HCT116 (cell line): ENCODE measurements around the gene SH2D6. TPM values are rescaled to one million over a fixed set of nuclear protein-coding genes. Genes with fewer than 3 reads are reported as not detected.

Experiments
- ATAC-seq: fragments of 200-7000 bp; cut with Tn5 transposase; 2 replicates; pipeline ENCODE4 v1.9.1; 2020; ENCODE audit warnings: mild to moderate bottlenecking, moderate library complexity
- BruUV-seq: library from RNA; stranded (reverse); fragments of 400-500 nt; replicated peaks from 2 replicates; lab custom pipeline; 2021; lab: Mats Ljungman, UMichigan
- CTCF ChIA-PET: fragments of 300-600 bp; sonication (Branson Sonifier 250); formaldehyde crosslinking; loops from one replicate; lab custom pipeline; 2021; ENCODE audit warnings: antibody characterized with exemption; lab: Charles Lee
- POLR2A ChIA-PET: fragments of 300-600, 350-600 bp; sonication (Branson Sonifier 250); formaldehyde crosslinking; loops from one replicate; lab custom pipeline; 2021; ENCODE audit warnings: antibody characterized with exemption; lab: Charles Lee
- RAD21 ChIA-PET, 2 experiments: fragments of 300-600 bp; sonication (Branson Sonifier 250); formaldehyde crosslinking; loops; one replicate each; lab custom pipeline; 2023; ENCODE audit warnings: low total read pairs in 2 of 2; ENCODE audit not compliant: uncharacterized antibody in 2 of 2, unreplicated experiment in 2 of 2, low non-redundant PET in 1 of 2; lab: Charles Lee
- DNase-seq: peaks from one replicate; pipeline ENCODE4 v3.0.0-alpha.2; 2010; ENCODE audit warnings: low read depth, low spot score
- H2AFZ ChIP-seq: fragments of 200-600 bp; shearing (Covaris generic), sonication (generic); 2 replicates; pipeline ENCODE4 v1.6.1; 2017; ENCODE audit warnings: low read depth, mixed run types, mixed read lengths, antibody characterized with exemption, low read length; ENCODE audit not compliant: poor library complexity, severe bottlenecking
- H3K27ac ChIP-seq: 2 replicates; pipeline ENCODE4 v1.5.1; 2012; ENCODE audit warnings: low read depth, low read length
- H3K27me3 ChIP-seq: fragments of 200-600 bp; sonication (generic); 2 replicates; pipeline ENCODE4 v1.6.1; 2016; ENCODE audit warnings: mixed run types, low read length, mixed read lengths; ENCODE audit not compliant: insufficient read depth
- H3K36me3 ChIP-seq, 2 experiments: fragments of 200-500 bp in 1 of 2; fragments of 200-600 bp in 1 of 2; sonication (Bioruptor generic) in 1 of 2; sonication (generic) in 1 of 2; 2 replicates each; pipeline versions ENCODE4 v1.5.1 to v1.6.1; 2014 to 2016; ENCODE audit warnings: low read length in 2 of 2, inconsistent platforms in 1 of 2, mixed read lengths in 1 of 2, mixed run types in 1 of 2; ENCODE audit not compliant: insufficient read depth in 2 of 2, control insufficient read depth in 1 of 2
- H3K4me1 ChIP-seq, 2 experiments: fragments of 200-600 bp in 1 of 2; sonication (generic) in 1 of 2; 2 replicates each; pipeline versions ENCODE4 v1.5.1 to v1.6.1; 2012 to 2017; ENCODE audit warnings: low read length in 2 of 2, inconsistent platforms in 1 of 2, mild to moderate bottlenecking in 1 of 2, mixed read lengths in 1 of 2, mixed run types in 1 of 2, moderate library complexity in 1 of 2; ENCODE audit not compliant: insufficient read depth in 2 of 2, control insufficient read depth in 1 of 2
- H3K4me2 ChIP-seq: fragments of 200-600 bp; sonication (generic); 2 replicates; pipeline ENCODE4 v1.6.1; 2017; ENCODE audit warnings: mixed run types, low read length, mixed read lengths
- H3K4me3 ChIP-seq, 2 experiments: fragments of 200-600 bp in 1 of 2; sonication (generic) in 1 of 2; replicated peaks in 1 of 2; 2 replicates each; pipeline ENCODE4 v1.5.1; 2011 to 2016; ENCODE audit warnings: low read length in 2 of 2, control low read depth in 1 of 2, low read depth in 1 of 2, mild to moderate bottlenecking in 1 of 2, mixed read lengths in 1 of 2, mixed run types in 1 of 2
- H3K79me2 ChIP-seq: fragments of 200-600 bp; sonication (generic); 2 replicates; pipeline ENCODE4 v1.6.1; 2017; ENCODE audit warnings: mild to moderate bottlenecking, mixed run types, low read length, moderate library complexity, mixed read lengths; ENCODE audit not compliant: insufficient read depth
- H3K9ac ChIP-seq: fragments of 200-600 bp; sonication (generic); 2 replicates; pipeline ENCODE4 v1.6.1; 2016; ENCODE audit warnings: low read length, mixed read lengths
- H3K9me2 ChIP-seq: fragments of 200-600 bp; sonication (generic), shearing (Covaris generic); 2 replicates; pipeline ENCODE4 v1.6.1; 2017; ENCODE audit warnings: mixed run types, mild to moderate bottlenecking, moderate library complexity; ENCODE audit not compliant: insufficient read depth
- H3K9me3 ChIP-seq, 2 experiments: fragments of 200-500 bp in 1 of 2; fragments of 200-600 bp in 1 of 2; sonication (Bioruptor generic) in 1 of 2; sonication (generic) in 1 of 2; 2 replicates each; pipeline ENCODE4 v1.6.1; 2014 to 2017; ENCODE audit warnings: low read length in 2 of 2, mixed read lengths in 2 of 2, inconsistent platforms in 1 of 2, low read depth in 1 of 2, mild to moderate bottlenecking in 1 of 2, mixed run types in 1 of 2, moderate library complexity in 1 of 2; ENCODE audit not compliant: control insufficient read depth in 1 of 2, insufficient read depth in 1 of 2
- H4K20me1 ChIP-seq: fragments of 200-600 bp; sonication (generic), shearing (Covaris generic); 2 replicates; pipeline ENCODE4 v1.6.1; 2017; ENCODE audit warnings: mixed run types, mild to moderate bottlenecking, moderate library complexity; ENCODE audit not compliant: insufficient read depth
- ATF3 ChIP-seq: IDR thresholded peaks from 2 replicates; pipeline ENCODE4 v1.6.1; 2012
- CEBPB ChIP-seq: IDR thresholded peaks from 2 replicates; pipeline ENCODE4 v1.6.1; 2012; ENCODE audit warnings: low read depth
- CTCF ChIP-seq, 3 experiments: fragments of 200-600 bp in 1 of 3; sonication (generic) in 1 of 3; IDR thresholded peaks in 2 of 3; conservative IDR thresholded peaks in 1 of 3; 2 replicates each; pipeline ENCODE4 v1.5.1; 2012 to 2017; ENCODE audit warnings: low read depth in 2 of 3, low read length in 2 of 3, antibody characterized with exemption in 1 of 3, borderline replicate concordance in 1 of 3, control low read depth in 1 of 3, mild to moderate bottlenecking in 1 of 3, mixed read lengths in 1 of 3, mixed run types in 1 of 3, moderate library complexity in 1 of 3; ENCODE audit not compliant: insufficient read depth in 1 of 3
- ELF1 ChIP-seq: IDR thresholded peaks from 2 replicates; pipeline ENCODE4 v1.6.1; 2012; ENCODE audit warnings: low read depth, borderline replicate concordance
- EZH2phosphoT487 ChIP-seq: fragments of 200-600 bp; IDR thresholded peaks from 2 replicates; pipeline ENCODE4 v1.6.1; 2018; ENCODE audit warnings: antibody characterized with exemption, borderline replicate concordance
- FOSL1 ChIP-seq: IDR thresholded peaks from 2 replicates; pipeline ENCODE4 v1.6.1; 2012; ENCODE audit warnings: low read depth
- MAX ChIP-seq: IDR thresholded peaks from 2 replicates; pipeline ENCODE4 v1.6.1; 2012
- POLR2AphosphoS5 ChIP-seq: IDR thresholded peaks from 2 replicates; pipeline ENCODE4 v1.6.1; 2011; ENCODE audit warnings: mild to moderate bottlenecking, low read depth, low read length, moderate library complexity
- RAD21 ChIP-seq: IDR thresholded peaks from 2 replicates; pipeline ENCODE4 v1.6.1; 2012; ENCODE audit warnings: low read depth, mild to moderate bottlenecking
- SIN3A ChIP-seq: IDR thresholded peaks from 2 replicates; pipeline ENCODE4 v1.6.1; 2012; ENCODE audit warnings: low read depth
- SP1 ChIP-seq: IDR thresholded peaks from 2 replicates; pipeline ENCODE4 v1.6.1; 2012; ENCODE audit warnings: low read depth
- SRF ChIP-seq: IDR thresholded peaks from 2 replicates; pipeline ENCODE4 v1.6.1; 2012; ENCODE audit warnings: low read depth
- TCF7L2 ChIP-seq: IDR thresholded peaks from 2 replicates; pipeline ENCODE4 v1.7.0; 2011; ENCODE audit warnings: borderline replicate concordance, inconsistent platforms; ENCODE audit not compliant: insufficient read depth, insufficient read length; ENCODE audit errors: extremely low read depth
- ZFX ChIP-seq: fragments of 450-650 bp; IDR thresholded peaks from 2 replicates; pipeline ENCODE4 v1.6.1; 2017
- intact Hi-C: fragments of 100-400 bp; cut with micrococcal nuclease; formaldehyde crosslinking; loops from 2 replicates; pipeline ENCODE4 v1.10.0; 2022
- total RNA-seq: library from RNA; stranded (reverse); gene quantifications from one replicate; pipeline ENCODE4 v1.2.1, GENCODE V29; 2021; ENCODE audit not compliant: unreplicated experiment

SH2D6 gene
- total RNA-seq, 1 experiment from 2014 or later = 2.7 TPM

- H4K20me1 ChIP-seq = no peaks in the 10 kb centered on the region
- H2AFZ ChIP-seq = peak overlapping the region; percentile 50
- H3K79me2 ChIP-seq = no peaks in the 10 kb centered on the region
- POLR2A ChIA-PET = interaction anchor here (4.5 kb wide), 1 partner anchor 13 kb away, joined by 23 read pairs; no protein-coding TSS in a partner anchor
- TF ChIP-seq CTCF (IDR thresholded peaks at IDR 0.05 in 2 of 3, conservative IDR thresholded peaks at IDR 0.05 in 1 of 3; ENCODE audit: borderline replicate concordance in 1 of 3, insufficient read depth in 1 of 3, low read depth in 2 of 3, low read length in 2 of 3) (no peak), MAX (no peak), ATF3 (no peak), ZFX (no peak), FOSL1 (no peak), SRF (no peak), ELF1 (no peak), POLR2AphosphoS5 (no peak), TCF7L2 (no peak), CEBPB (no peak), SIN3A (no peak), RAD21 (no peak), EZH2phosphoT487 (no peak), SP1 (no peak)
- CTCF ChIA-PET = no interaction called here
- no TSS peak for BruUV-seq
- no peaks in the 10 kb centered on the region for H3K9me2 ChIP-seq
- intact Hi-C loops = loop anchor here (2.0 kb wide), 1 partner anchor 39 kb away; no protein-coding TSS in a partner anchor
- RAD21 ChIA-PET = no interaction called here
- H3K4me1 ChIP-seq = peaks cover 53 to 69% of the 10 kb centered on the region in 2 experiments
- H3K9me3 ChIP-seq = no peaks in the 10 kb centered on the region
- peak overlapping the region; percentile 85; the same call in 1 of the 2 replicates for H3K27ac ChIP-seq
- no peak overlapping the region for H3K4me3 ChIP-seq
- peak overlapping the region; percentile 75 for H3K4me2 ChIP-seq
- DNase-seq (no peak), ATAC-seq (no peak)
- H3K36me3 ChIP-seq = no peaks in the 10 kb centered on the region
- no peak overlapping the region for H3K9ac ChIP-seq
- H3K27me3 ChIP-seq = no peaks in the 10 kb centered on the region
Measured at GRCh38 chr2:85459771-85460170, 41.3 kb downstream of the SH2D6 start.
